ENCODE data around the gene TACC2. TPM values are rescaled to one million over a fixed set of nuclear protein-coding genes. Genes with fewer than 3 reads are reported as not detected.
"Not testable (repeated sequence)": the region's sequence is repeated elsewhere in the genome, so short reads cannot be mapped to it uniquely, and the experiment has no call there.

The TACC2 gene
- total RNA-seq, 6 experiments from 2014 or later: 16.2 to 21.1 (median 18.8) TPM

DNA sequence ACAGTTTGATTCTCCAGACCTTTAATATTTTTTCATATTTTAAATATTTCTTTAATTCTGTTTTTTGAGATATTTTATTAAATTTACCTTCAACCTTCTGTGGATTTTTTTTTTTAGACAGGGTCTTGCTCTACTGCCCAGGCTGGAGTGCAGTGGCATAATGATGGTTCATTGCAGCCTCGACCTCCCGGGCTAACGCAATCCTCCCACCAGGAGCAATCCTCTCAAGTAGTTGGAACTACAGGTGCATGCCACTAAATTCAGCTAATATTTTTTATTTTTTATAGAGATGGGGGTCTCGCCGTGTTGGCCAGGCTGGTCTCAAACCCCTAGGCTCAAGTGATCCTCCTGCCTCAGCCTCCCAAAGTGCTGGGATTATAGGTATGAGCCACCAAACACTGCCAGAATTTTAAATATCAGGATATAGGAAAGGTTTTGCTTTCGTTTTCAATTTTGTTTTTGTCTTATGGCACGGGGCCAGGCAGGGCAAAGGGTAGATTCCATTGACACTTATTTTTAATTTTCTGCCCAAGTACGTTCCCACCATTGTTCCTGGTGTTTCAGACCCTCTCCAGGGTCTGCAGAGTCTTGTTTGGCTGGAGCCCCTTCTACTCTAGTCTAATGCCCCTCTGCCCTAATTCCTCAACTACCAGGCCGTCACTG, 1.2 kb downstream of the TACC2 start:
- no peaks in the 10 kb centered on the region for H3K27me3 ChIP-seq
- peaks cover 0 to 14% (median 0%) of the 10 kb centered on the region in 4 donors for H3K4me1 ChIP-seq
- H3K36me3 ChIP-seq: no peaks in the 10 kb centered on the region
- WGBS (ENCODE audit: insufficient coverage, low coverage, low lambda C conversion rate, missing lambda C conversion rate): 29% methylated on average over 9 of the region's 9 CpGs
- peak overlapping the region in 2 of 3 donors; percentile 6 to 27 for H3K4me3 ChIP-seq
- no peak for TF ChIP-seq POLR2A (IDR thresholded peaks at IDR 0.05)
- TF ChIP-seq, protein P1, sequence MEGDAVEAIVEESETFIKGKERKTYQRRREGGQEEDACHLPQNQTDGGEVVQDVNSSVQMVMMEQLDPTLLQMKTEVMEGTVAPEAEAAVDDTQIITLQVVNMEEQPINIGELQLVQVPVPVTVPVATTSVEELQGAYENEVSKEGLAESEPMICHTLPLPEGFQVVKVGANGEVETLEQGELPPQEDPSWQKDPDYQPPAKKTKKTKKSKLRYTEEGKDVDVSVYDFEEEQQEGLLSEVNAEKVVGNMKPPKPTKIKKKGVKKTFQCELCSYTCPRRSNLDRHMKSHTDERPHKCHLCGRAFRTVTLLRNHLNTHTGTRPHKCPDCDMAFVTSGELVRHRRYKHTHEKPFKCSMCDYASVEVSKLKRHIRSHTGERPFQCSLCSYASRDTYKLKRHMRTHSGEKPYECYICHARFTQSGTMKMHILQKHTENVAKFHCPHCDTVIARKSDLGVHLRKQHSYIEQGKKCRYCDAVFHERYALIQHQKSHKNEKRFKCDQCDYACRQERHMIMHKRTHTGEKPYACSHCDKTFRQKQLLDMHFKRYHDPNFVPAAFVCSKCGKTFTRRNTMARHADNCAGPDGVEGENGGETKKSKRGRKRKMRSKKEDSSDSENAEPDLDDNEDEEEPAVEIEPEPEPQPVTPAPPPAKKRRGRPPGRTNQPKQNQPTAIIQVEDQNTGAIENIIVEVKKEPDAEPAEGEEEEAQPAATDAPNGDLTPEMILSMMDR (IDR thresholded peaks at IDR 0.05): no peak
- ATAC-seq (peak; percentile 23 to 69 (median 47)), DNase-seq (no peak)
- intact Hi-C loops (cut with DNase I): no loop called here
- H3K27ac ChIP-seq: peak overlapping the region in 2 of 3 donors; percentile 18 to 67
- no peaks in the 10 kb centered on the region for H3K9me3 ChIP-seq

GRCh38 chr10:121991727-121992126, 2.8 kb downstream of the TACC2 start:
- H3K9me3 ChIP-seq; ATAC-seq; intact Hi-C loops (cut with DNase I); H3K36me3 ChIP-seq; H3K27ac ChIP-seq; H3K27me3 ChIP-seq; H3K4me3 ChIP-seq; DNase-seq: not testable (repeated sequence)
- peaks cover 0 to 22% (median 0%) of the 10 kb centered on the region in 4 donors for H3K4me1 ChIP-seq
- WGBS (ENCODE audit: insufficient coverage, low coverage, low lambda C conversion rate, missing lambda C conversion rate): 93% methylated on average over 4 of the region's 4 CpGs

DNA sequence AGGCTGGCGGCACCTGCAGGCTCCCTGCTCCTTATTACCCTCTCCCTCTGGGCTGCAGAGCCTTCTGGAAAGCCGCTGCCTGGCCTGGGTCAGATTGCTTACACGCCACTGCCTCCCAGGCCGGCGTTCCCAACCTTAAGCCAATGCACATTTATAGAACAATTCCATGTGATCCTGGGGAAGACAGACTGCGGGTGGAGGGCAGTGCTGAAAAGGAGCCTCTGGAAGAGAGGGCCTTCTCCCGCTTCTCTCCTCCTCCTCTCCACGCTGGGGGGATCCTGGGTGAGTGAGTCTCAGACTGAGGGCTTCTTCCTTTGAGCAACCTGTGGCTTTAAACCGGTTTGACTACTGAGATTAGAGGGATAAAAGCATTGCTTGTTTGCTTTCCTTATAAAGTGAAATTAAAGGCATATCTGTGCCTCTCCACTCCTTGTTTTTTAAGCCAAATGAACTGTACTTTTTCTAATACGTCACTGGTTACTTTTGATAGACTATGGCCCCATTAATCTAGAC, 5.5 kb downstream of the TACC2 start:
- DNase-seq (no peak), ATAC-seq (peak in 1 of 4 donors; percentile 22)
- peaks cover 0 to 22% (median 0%) of the 10 kb centered on the region in 4 donors for H3K4me1 ChIP-seq
- no peaks in the 10 kb centered on the region for H3K9me3 ChIP-seq
- peak overlapping the region in 2 of 3 donors; percentile 68 to 75 for H3K27ac ChIP-seq
- intact Hi-C loops (cut with DNase I): no loop called here
- no peak for TF ChIP-seq POLR2A (IDR thresholded peaks at IDR 0.05)
- TF ChIP-seq, protein P1 (IDR thresholded peaks at IDR 0.05): no peak
- no peaks in the 10 kb centered on the region for H3K27me3 ChIP-seq
- H3K4me3 ChIP-seq: no peak overlapping the region
- no peaks in the 10 kb centered on the region for H3K36me3 ChIP-seq
- 65% methylated on average over 10 of the region's 10 CpGs for WGBS (ENCODE audit: insufficient coverage, low coverage, low lambda C conversion rate, missing lambda C conversion rate)

DNA sequence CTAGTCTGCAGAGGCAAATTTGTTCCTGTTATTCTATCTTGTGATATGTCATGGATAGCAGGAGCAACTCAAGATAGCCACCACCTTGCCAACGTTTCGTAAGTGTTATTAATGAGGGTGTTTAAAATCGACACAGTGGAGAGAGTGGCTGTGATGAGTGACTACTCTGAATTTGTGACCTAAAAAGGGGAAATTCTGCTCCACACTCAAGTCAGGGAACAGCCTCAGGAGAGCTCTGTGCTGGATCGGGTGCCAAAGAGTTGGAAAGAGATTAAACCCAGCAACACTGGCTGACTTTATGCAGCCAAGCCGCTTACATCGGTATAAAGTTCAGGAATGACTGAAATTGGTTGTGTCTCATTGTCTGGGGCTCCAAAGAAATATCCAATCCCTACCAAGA, 9.5 kb downstream of the TACC2 start:
- TF ChIP-seq, protein P1 (IDR thresholded peaks at IDR 0.05): no peak
- no peak for TF ChIP-seq POLR2A (IDR thresholded peaks at IDR 0.05)
- Histone ChIP-seq H3K4me3 (no peak overlapping the region), H3K36me3 (no peaks in the 10 kb centered on the region), H3K27ac (no peak overlapping the region), H3K27me3 (no peaks in the 10 kb centered on the region), H3K4me1 (peaks cover 0 to 17% (median 0%) of the 10 kb centered on the region in 4 donors), H3K9me3 (no peaks in the 10 kb centered on the region)
- WGBS (ENCODE audit: insufficient coverage, low coverage, low lambda C conversion rate, missing lambda C conversion rate): 78% methylated on average over 3 of the region's 6 CpGs
- intact Hi-C loops (cut with DNase I): no loop called here
- DNase-seq: no peak
- ATAC-seq: no peak

DNA sequence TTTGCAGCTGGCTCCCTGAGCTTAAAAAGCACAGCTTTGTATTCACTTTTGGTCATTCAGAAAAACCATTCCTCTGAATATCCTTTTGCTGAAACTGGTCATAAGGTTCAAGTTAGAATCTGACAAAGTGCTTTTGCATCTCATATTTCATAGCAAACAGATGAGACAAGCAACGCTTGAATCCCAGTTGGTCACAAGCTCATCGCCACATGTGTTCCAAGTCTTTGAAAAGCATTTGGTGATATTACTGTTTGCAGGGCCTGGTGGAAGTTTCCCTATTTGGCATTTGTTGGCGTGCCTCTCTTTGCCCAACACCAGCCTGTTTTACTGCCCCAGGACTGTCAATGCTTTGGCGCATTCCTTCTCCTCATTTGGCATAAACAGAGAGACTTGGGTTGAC, 10.3 kb downstream of the TACC2 start:
- WGBS (ENCODE audit: insufficient coverage, low coverage, low lambda C conversion rate, missing lambda C conversion rate): 83% methylated on average over 3 of the region's 4 CpGs
- intact Hi-C loops (cut with DNase I): no loop called here

More for the DNA sequence above, 10.3 kb downstream of the TACC2 start:
- DNase-seq (no peak), ATAC-seq (no peak)
- Histone ChIP-seq H3K27me3 (no peaks in the 10 kb centered on the region), H3K36me3 (no peaks in the 10 kb centered on the region), H3K4me1 (peaks cover 0 to 16% (median 0%) of the 10 kb centered on the region in 4 donors), H3K4me3 (no peak overlapping the region), H3K27ac (no peak overlapping the region), H3K9me3 (no peaks in the 10 kb centered on the region)
- TF ChIP-seq POLR2A (IDR thresholded peaks at IDR 0.05): no peak
- TF ChIP-seq, protein P1 (IDR thresholded peaks at IDR 0.05): no peak
